ENCODE measurements around the gene RFX4.

DNA sequence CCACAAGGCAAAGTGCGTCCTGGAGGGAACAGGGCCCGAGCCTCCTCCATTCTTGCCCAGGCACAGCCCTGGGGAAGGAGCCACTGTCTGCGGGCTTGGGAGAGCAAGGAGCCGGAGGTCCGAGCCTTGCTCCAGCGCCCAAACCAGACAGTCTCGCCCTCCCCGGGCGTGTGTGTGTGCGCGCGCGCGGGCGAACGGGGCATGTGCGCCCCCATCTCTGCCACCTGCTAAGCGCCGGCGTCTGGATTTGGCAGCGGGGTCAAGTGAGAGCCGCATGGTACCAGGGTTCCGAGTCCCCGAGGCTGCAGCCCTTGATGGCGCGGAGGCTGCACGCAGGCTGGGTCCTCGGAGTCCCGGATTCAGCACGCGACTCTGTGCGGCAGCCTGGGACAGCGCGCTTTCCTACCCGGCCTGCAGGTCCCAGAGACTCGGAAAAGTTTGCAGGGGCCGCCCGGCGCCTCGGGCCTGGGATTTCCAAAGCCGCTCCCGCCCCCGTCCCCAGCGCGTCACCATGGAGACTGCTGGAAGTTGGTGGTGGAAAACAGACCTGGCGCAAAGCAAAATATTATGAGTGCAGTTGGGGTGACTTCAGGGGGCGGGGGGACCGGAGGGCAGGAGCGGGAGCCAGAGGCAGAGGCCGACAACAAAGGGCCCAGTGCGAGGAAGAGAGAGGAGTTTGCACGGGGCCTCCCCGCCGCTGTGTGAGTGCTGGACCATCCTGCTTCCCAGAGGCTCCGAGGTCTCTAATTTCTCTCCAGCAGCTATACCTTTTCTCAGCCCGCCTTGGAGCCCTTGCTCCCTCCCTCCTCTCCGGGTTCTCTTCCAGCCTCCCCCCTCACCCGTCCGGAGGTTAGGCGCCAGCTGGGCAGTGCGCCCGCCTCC is 4.2 kb downstream of the RFX4 start:
- TF ChIP-seq ZNF302 (CRISPR knock-in tag; IDR thresholded peaks at IDR 0.05) (no peak), SMC3 (IDR thresholded peaks at IDR 0.05) (no peak), POLR2AphosphoS2 (conservative IDR thresholded peaks at IDR 0.05; ENCODE audit: low read length) (no peak), ESRRA (IDR thresholded peaks at IDR 0.05; ENCODE audit: borderline replicate concordance, low read length) (no peak), CBX8 (IDR thresholded peaks at IDR 0.05) (no peak), RFX5 (IDR thresholded peaks at IDR 0.05) (no peak)
- TF ChIP-seq, protein P1, sequence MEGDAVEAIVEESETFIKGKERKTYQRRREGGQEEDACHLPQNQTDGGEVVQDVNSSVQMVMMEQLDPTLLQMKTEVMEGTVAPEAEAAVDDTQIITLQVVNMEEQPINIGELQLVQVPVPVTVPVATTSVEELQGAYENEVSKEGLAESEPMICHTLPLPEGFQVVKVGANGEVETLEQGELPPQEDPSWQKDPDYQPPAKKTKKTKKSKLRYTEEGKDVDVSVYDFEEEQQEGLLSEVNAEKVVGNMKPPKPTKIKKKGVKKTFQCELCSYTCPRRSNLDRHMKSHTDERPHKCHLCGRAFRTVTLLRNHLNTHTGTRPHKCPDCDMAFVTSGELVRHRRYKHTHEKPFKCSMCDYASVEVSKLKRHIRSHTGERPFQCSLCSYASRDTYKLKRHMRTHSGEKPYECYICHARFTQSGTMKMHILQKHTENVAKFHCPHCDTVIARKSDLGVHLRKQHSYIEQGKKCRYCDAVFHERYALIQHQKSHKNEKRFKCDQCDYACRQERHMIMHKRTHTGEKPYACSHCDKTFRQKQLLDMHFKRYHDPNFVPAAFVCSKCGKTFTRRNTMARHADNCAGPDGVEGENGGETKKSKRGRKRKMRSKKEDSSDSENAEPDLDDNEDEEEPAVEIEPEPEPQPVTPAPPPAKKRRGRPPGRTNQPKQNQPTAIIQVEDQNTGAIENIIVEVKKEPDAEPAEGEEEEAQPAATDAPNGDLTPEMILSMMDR (IDR thresholded peaks at IDR 0.05): no peak
- TF ChIP-seq, protein P2, sequence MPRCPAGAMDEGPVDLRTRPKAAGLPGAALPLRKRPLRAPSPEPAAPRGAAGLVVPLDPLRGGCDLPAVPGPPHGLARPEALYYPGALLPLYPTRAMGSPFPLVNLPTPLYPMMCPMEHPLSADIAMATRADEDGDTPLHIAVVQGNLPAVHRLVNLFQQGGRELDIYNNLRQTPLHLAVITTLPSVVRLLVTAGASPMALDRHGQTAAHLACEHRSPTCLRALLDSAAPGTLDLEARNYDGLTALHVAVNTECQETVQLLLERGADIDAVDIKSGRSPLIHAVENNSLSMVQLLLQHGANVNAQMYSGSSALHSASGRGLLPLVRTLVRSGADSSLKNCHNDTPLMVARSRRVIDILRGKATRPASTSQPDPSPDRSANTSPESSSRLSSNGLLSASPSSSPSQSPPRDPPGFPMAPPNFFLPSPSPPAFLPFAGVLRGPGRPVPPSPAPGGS (IDR thresholded peaks at IDR 0.05): no peak
- TF ChIP-seq, protein P3, sequence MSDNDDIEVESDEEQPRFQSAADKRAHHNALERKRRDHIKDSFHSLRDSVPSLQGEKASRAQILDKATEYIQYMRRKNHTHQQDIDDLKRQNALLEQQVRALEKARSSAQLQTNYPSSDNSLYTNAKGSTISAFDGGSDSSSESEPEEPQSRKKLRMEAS (IDR thresholded peaks at IDR 0.05): no peak

Data from A549 (cell line).